Head of caudate nucleus (tissue), 42 donors: Measurements from ENCODE around the gene GDF11.
A peak's percentile ranks its signal among the peaks of the same experiment; 100 is the strongest.
"Not testable (repeated sequence)": the region's sequence is repeated elsewhere in the genome, so short reads cannot be mapped to it uniquely, and the experiment has no call there.

Source experiments
- DNase-seq, 42 donors: peaks; one replicate each; pipeline versions ENCODE4 v3.0.0 to v3.0.0-alpha.2; 2020 to 2021; ENCODE audit warnings: mixed read lengths in 7 of 42
- intact Hi-C: fragments of 100-400 bp; cut with DNase I; formaldehyde crosslinking; loops from one replicate; pipeline ENCODE4 v1.15.0; 2022

The GDF11 gene

DNA sequence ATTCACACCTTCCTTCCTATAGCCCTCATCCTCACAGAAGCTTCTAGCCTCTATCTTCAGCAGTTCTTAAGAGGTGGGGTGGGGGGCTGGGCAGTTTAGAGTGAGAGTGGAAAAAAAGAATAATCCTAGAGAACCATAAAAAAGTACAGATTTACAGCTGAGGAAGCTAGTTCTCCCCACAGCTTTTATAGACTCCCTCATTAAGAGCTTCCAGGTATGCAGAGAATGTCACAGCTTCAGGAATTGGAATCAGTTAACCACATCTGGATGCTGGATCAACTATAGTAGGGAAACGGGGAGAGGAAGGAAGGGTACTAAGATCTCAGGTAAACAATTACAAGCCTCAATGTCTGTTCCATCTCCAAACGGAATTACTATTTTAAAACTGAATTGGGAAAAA is 12.3 kb downstream of the GDF11 start:
- intact Hi-C loops = no loop called here
- DNase-seq = no peak

DNA sequence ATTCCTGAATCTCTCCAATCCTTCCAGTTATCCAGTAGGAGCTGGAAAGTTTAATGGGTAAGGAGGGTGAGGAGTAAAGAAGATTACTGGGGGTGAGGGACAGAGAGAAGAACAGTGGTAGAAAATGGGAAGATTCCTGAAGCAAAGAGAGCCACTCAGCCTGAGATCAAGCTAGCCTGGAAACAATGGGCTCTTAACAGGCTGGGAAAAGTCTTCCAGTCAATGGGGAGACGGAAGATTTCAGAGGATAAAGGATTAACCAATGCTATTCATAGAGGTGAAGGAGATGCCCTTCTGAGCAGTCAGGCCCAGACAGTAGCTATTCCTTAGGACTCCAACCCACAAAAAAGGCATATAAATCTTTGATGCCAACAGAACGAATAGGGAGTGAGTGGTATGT is 14.8 kb downstream of the GDF11 start:
- DNase-seq = no peak
- intact Hi-C loops = no loop called here

DNA sequence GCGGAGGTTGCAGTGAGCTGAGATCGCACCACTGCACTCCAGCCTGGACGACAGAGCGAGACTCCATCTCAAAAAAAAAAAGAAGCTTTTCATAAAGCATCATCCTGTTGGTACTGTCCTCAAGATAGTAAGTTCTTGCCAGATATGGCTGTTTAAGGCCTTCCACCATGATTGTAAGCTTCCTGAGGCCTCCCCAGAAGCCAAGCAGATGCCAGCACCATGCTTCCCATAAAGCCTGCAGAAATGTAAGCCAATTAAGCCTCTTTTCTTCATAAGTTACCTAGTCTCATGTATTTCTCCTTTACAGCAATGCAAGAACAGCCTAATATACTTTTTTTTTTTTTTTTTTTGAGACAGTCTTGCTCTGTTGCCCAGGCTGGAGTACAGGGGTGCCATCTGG is 15.7 kb downstream of the GDF11 start:
- intact Hi-C loops, DNase-seq: not testable (repeated sequence)

DNA sequence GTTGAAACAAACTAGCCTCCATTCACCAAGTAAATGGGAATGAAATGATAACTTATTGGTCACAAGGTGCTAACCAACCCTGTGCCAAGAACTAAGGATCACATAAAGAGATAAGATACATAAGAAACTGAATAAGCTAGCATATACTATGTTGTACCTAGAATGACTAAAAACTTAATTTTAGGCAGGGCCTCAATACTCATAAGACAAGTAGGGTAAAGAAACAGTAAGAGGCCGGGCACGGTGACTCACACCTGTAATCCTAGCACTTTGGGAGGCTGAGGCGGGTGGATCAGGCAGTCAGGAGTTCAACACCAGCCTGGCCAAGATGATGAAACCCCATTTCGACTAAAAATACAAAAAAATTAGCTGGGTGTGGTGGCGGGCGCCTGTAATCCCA is 17.7 kb downstream of the GDF11 start:
- DNase-seq = no peak
- intact Hi-C loops = no loop called here

DNA sequence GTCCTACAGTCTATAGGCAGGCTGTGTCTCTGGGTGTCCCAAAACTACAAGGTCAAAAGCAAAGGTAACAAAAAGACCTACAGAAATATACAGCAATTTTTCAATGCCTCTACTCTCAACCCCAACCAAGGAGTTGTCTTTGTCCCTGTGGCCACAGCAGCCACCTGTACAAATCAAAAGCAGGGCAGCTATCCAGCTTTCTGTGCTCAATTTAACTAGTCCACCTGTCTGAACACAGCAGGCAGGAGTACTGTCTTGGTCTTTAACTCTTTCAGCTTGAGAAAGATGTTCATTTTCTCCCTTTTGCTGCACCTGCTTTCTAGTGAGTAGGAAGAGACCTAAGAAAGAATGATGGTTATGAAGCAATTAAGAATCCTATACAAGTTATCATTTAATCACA is 19.7 kb downstream of the GDF11 start:
- intact Hi-C loops = no loop called here
- DNase-seq = no peak

DNA sequence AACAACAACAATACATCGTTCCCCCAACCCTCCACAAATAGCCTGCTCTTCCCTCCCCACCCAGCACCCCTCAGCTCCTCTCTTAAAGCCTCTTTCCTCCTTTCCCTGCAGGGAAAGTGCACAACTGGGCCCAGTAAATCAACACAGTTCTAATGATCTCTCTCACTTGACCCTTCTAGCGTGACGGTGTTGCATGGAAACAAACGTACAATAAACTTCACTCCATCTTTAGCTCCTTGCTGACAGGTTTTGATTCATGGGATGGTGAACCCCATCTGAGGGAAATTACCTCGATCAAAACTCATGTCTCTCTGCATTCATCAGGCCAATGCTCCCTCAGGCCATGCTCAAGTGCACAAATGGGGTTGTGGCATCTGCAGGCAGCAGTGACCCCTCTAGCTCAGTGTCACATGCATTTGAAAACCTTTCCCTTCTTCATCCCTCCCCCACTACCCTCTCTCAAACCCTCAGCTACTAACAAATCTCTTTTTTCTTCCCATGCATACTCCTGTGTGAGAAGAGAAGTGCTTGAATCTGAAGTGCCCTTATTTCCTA is 22.9 kb downstream of the GDF11 start:
- intact Hi-C loops = no loop called here
- DNase-seq = no peak

DNA sequence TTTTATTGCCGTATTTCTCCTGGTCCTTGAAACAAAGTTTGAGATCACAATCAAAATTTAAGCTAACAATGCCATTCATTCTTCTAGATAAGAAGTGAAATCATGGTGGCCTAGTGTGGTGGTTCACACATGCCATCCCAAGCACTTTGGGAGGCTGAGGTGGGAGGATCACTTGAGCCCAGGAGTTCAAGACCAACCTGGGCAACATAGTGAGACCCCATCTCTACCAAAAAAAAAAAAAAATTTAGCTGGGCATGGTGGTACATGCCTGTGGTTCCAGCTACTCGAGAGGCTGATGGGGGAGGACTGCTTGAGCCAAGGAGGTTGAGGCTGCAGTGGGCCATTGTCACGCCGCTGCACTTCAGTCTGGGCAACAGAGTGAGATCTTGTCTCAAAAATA is 24.2 kb downstream of the GDF11 start:
- intact Hi-C loops = no loop called here
- DNase-seq = no peak

DNA sequence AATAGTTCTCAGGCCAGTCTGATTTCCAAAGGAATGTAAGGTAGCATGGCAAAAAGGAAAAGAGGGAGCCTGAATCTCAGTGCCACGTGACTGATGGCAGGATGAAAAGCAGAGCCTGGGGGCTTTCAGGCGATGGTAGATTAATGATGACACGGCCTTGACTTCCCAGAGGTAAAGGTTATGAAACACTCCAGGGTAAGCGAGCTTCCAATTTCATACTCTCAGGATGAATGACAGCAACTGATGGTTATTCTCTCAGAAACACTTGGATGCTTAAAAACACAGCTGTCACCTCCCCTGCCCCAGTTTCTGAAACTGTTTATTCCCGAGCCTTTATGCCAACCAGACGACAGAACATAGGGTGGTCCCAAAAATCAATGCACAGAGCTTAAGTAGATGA is 28.8 kb downstream of the GDF11 start:
- DNase-seq = no peak
- intact Hi-C loops = no loop called here

DNA sequence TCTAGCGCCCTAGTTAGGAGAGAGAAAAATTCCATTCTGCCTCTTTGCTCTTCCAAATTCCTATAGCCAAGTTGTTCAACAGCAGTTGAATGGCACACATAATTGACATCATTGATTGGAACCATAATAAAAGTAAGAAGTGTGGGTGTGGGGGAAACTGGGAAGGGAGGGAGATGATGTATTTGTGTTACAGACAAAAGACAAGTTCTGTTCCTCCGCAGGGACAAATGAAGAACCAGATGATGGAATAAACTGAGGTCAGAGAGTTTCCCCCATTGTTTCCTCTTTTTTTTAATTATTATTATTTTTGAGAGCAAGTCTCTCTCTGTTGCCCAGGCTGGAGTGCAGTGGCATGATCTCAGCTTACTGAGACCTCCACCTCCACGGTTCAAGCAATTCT is 34.9 kb downstream of the GDF11 start:
- intact Hi-C loops = no loop called here
- peak in 1 of 42 donors; percentile 6 for DNase-seq

DNA sequence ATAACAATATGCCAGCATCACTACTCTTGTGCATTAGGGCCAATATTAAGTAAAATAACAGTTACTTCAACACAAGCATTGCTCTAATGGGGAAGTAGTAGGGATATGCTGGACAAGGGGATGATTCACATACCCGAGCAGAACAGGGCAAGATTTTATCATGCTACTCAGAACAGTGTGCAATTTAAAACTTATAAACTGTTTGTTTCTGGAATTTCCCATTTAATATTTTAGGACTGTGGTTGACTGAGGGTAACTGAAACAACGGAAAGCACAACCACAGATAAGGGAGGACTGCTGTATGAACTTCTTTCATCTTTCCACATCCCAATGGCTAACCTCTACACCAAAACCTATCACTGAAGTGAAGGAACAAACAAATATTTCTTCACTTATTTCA is 37.8 kb downstream of the GDF11 start:
- DNase-seq = no peak
- intact Hi-C loops = no loop called here

DNA sequence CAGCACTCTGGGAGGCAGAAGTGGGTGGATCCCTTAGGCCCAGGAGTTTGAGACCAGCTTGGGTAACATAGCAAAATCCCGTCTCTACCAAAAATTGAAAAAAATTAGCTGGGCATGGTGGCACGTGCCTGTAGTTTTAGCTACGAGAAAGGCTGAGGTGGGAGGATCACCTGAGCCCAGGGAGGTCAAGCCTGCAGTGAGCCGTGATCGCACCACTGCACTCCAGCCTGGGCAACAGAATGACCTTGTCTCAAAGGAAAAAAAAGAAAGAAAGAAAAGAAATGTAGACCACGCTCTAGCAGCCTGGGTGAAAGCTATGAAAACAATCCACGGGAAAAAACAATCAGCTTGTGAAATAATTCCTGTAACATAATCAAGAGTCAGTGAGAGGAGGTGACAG is 45.6 kb downstream of the GDF11 start:
- intact Hi-C loops = no loop called here
- DNase-seq = no peak

DNA sequence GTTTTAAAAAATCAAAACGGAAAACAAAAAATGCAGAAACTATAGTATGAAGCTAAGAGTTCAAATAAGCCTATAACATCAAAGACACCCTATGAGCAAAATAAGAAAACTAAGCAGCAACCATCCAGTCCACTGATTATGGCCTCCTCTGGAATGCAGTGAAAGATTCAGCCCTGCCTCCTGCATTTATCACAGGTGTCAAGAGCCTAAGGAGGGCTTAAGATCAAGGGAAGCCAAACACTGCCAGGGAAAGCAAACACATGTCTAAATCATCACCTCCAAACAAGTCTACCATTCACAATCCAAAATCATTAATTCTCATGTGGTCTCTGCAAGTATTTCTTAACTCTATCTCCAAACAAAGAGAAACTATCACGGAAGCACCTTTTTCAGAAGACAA is 46.2 kb downstream of the GDF11 start:
- intact Hi-C loops = no loop called here
- DNase-seq = no peak

DNA sequence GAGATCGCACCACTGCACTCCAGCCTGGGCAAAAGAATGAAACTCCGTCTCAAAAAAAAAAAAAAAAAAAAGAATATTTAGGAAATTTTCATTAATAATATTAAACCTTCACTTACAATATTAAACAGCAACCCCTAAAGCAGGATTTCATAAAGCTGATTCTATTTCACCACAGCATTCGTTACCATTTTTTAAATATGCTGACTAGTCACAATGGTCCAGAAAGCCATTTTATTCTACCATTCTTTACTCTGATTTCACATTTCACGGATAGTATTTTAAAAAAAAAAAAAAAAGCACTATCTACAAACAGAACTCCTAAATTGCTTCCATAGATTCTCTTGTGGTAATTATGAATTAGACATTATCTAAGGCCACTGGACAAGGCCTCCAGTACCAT is 47.0 kb downstream of the GDF11 start:
- intact Hi-C loops = no loop called here

DNA sequence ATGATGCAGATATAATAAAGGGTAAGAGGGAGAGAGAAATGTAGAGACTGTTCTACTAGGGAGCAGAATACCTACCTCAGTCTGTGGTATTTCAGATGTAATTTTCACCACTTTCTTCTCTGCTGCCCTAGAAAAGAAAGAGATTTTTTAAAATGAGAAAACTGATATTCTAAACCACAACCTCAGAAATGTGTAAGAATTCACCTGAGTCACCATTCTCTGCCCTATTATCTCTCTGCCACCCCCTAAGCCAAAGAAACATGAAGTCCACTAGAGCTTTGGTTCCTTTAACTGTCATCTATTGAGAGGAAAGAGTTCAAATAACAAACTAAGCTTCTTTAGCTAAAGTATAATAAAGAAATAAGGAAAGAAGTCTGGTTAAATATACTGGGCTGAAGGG is 53.0 kb downstream of the GDF11 start:
- no peak for DNase-seq
- intact Hi-C loops = loop anchor here (5.0 kb wide), 1 partner anchor 59 kb away; no protein-coding TSS in a partner anchor

More for the DNA sequence above, 47.0 kb downstream of the GDF11 start:
- no peak for DNase-seq

DNA sequence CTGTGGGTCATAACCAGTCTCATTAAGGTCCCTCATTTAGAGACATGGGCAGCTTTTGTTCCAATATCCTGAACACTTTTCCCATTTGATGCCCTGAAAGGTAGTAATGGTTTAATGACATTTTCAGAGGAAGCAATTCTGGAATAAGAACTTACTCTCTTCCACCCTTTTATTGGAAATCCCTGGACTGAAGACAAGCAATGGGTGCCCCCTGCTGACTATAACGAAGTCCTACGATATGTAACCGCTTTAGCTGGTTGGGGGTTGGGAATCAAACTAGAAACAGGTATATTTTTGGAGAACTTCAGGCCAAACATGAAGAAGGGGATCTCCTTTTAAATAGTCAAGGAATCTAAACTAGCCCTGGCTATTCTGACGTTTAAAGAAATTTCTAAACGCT is 54.1 kb downstream of the GDF11 start:
- DNase-seq = peak in 35 of 42 donors; percentile 12 to 78 (median 53)
- intact Hi-C loops = loop anchor here (5.0 kb wide), 1 partner anchor 60 kb away; no protein-coding TSS in a partner anchor

DNA sequence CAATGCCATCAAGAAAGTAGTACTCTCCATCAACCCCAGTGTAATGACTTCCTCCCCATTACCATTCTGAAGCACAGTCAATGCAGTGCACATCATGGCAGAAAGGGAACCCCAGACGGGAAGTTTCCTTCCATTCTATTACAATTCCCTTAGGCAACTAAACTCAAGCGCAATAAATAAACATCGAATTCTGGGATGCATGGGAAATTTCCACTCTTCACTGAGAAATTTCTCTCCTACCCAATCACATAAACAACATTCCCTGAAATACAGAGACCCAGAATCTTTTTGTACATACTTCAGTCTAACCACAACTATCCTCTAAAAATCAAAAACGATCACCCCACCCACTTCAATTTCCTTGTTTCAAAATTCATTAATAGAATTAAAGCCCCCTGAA is 54.6 kb downstream of the GDF11 start:
- no peak for DNase-seq
- intact Hi-C loops = loop anchor here (5.0 kb wide), 1 partner anchor 60 kb away; no protein-coding TSS in a partner anchor
